ENCODE measurements around the gene SLC25A22. TPM values are rescaled to one million over a fixed set of nuclear protein-coding genes. Genes with fewer than 3 reads are reported as not detected.

Gene SLC25A22
- total RNA-seq, 6 experiments from 2014 or later, result 20.6 to 40.2 (median 29.9) TPM

- Histone ChIP-seq H3K9me3 (no peaks in the 10 kb centered on the region), H3K4me3 (peak within 1 kb of the TSS; percentile 75 to 85 (median 84)), H3K4me1 (peaks cover 0 to 57% (median 25%) of the 10 kb centered on the region in 4 donors), H3K27me3 (no peaks in the 10 kb centered on the region), H3K27ac (peak within 1 kb of the TSS; percentile 4 to 82 (median 63)), H3K36me3 (peaks cover 0 to 11% (median 4%) of the 10 kb centered on the region in 4 donors)
- intact Hi-C loops (cut with DNase I), result no loop called here
- WGBS (ENCODE audit: insufficient coverage, low coverage, low lambda C conversion rate, missing lambda C conversion rate), result 20% methylated on average over 7 of the region's 67 CpGs
- ATAC-seq (peak; percentile 9 to 39 (median 36)), DNase-seq (peak in 1 of 3 donors; percentile 73)
- TF ChIP-seq CTCF (IDR thresholded peaks at IDR 0.05), result no peak
- no peak for TF ChIP-seq POLR2A (IDR thresholded peaks at IDR 0.05)
Observed at GRCh38 chr11:832529-833113, 34.5 kb upstream of the SLC25A22 start, which contains the start of gene CD151. Gene CD151 (plus strand): TSS chr11:832952. CDS start chr11:836070, 3,118 bp downstream.

GRCh38 chr11:831961-832528, 34.0 kb upstream of the SLC25A22 start:
- DNase-seq (no peak), ATAC-seq (no peak)
- Histone ChIP-seq H3K27me3 (no peaks in the 10 kb centered on the region), H3K9me3 (no peaks in the 10 kb centered on the region), H3K4me1 (peaks cover 0 to 62% (median 25%) of the 10 kb centered on the region in 4 donors), H3K4me3 (peak overlapping the region; percentile 37 to 75 (median 43)), H3K27ac (no peak overlapping the region), H3K36me3 (peaks cover 0 to 6% (median under 1%) of the 10 kb centered on the region in 4 donors)
- TF ChIP-seq POLR2A (IDR thresholded peaks at IDR 0.05) (no peak), CTCF (IDR thresholded peaks at IDR 0.05) (no peak)
- intact Hi-C loops (cut with DNase I), result no loop called here
- WGBS (ENCODE audit: insufficient coverage, low coverage, low lambda C conversion rate, missing lambda C conversion rate), result 40% methylated on average over 2 of the region's 23 CpGs

- no peak for TF ChIP-seq CTCF (IDR thresholded peaks at IDR 0.05)
- no peak for TF ChIP-seq POLR2A (IDR thresholded peaks at IDR 0.05)
- no peak for ATAC-seq
- Histone ChIP-seq H3K4me3 (no peak overlapping the region), H3K4me1 (peaks cover 0 to 70% (median 29%) of the 10 kb centered on the region in 4 donors), H3K9me3 (no peaks in the 10 kb centered on the region), H3K36me3 (no peaks in the 10 kb centered on the region), H3K27me3 (no peaks in the 10 kb centered on the region), H3K27ac (no peak overlapping the region)
- no peak for DNase-seq
- intact Hi-C loops (cut with DNase I), result no loop called here
- 68% methylated on average over 10 of the region's 31 CpGs for WGBS (ENCODE audit: insufficient coverage, low coverage, low lambda C conversion rate, missing lambda C conversion rate)
Observed at GRCh38 chr11:831118-831864, 33.2 kb upstream of the SLC25A22 start.

GRCh38 chr11:830295-831117, 32.4 kb upstream of the SLC25A22 start:
- Histone ChIP-seq H3K27me3 (no peaks in the 10 kb centered on the region), H3K4me3 (peak overlapping the region; percentile 2 to 35 (median 32)), H3K9me3 (no peaks in the 10 kb centered on the region), H3K27ac (no peak overlapping the region), H3K36me3 (no peaks in the 10 kb centered on the region), H3K4me1 (peaks cover 0 to 78% (median 32%) of the 10 kb centered on the region in 4 donors)
- DNase-seq (peak; percentile 73 to 85 (median 82)), ATAC-seq (peak; percentile 30 to 55 (median 40))
- intact Hi-C loops (cut with DNase I), result no loop called here
- WGBS (ENCODE audit: insufficient coverage, low coverage, low lambda C conversion rate, missing lambda C conversion rate), result under 1% methylated on average over 15 of the region's 78 CpGs
- TF ChIP-seq POLR2A (IDR thresholded peaks at IDR 0.05) (no peak), CTCF (IDR thresholded peaks at IDR 0.05) (no peak)
